HepG2 (cell line): ENCODE measurements around the gene AP1M2. TPM values are rescaled to one million over a fixed set of nuclear protein-coding genes. Genes with fewer than 3 reads are reported as not detected.
A peak's percentile ranks its signal among the peaks of the same experiment; 100 is the strongest.

Experiments
- ATAC-seq: fragments of 200-7000 bp; cut with Tn5 transposase; 3 replicates; pipeline ENCODE4 v1.9.1; 2020; ENCODE audit warnings: mild to moderate bottlenecking, moderate library complexity
- BruUV-seq: library from RNA; stranded (reverse); fragments of 400-500 nt; replicated peaks from 2 replicates; lab custom pipeline; 2021; lab: Mats Ljungman, UMichigan
- CTCF ChIA-PET: fragments of 300-600 bp; formaldehyde crosslinking; extraction: SDS; loops from one replicate; lab custom pipeline; 2021; ENCODE audit warnings: low total read pairs, inconsistent platforms, low intra/inter-chr PET ratio; lab: Yijun Ruan, JAX
- POLR2A ChIA-PET: fragments of 350-600 bp; sonication (Branson Sonifier 250); formaldehyde crosslinking; loops from one replicate; lab custom pipeline; 2020; ENCODE audit warnings: antibody characterized with exemption, inconsistent platforms; lab: Yijun Ruan, JAX
- DNase-seq: peaks from one replicate; pipeline ENCODE4 v3.0.0-alpha.2; 2015; ENCODE audit warnings: low spot score
- FAIRE-seq: peaks from 3 replicates; lab custom pipeline; 2011; peaks lifted over from hg19 to GRCh38; lab: Jason Lieb, UNC
- H2AFZ ChIP-seq: one replicate; pipeline ENCODE4 v1.6.1; 2011; ENCODE audit warnings: low read length, inconsistent platforms
- H3K27ac ChIP-seq: fragments of 300-600 bp; 3 replicates; pipeline ENCODE4 v1.8.0; 2011; ENCODE audit warnings: mixed run types, mild to moderate bottlenecking, mixed read lengths, low read length, inconsistent platforms; ENCODE audit not compliant: insufficient read depth; ENCODE audit errors: extremely low read length
- H3K27me3 ChIP-seq, 2 experiments: fragments of 200-600 bp in 1 of 2; 2 replicates in 1 of 2; 3 replicates in 1 of 2; pipeline versions ENCODE4 v1.6.0 to v1.8.0; 2011; ENCODE audit warnings: low read length in 2 of 2, mild to moderate bottlenecking in 2 of 2, moderate library complexity in 2 of 2, inconsistent platforms in 1 of 2; ENCODE audit not compliant: insufficient read depth in 2 of 2, control insufficient read depth in 1 of 2
- H3K36me3 ChIP-seq, 2 experiments: fragments of 200-600 bp in 1 of 2; replicated peaks in 1 of 2; 2 replicates in 1 of 2; 3 replicates in 1 of 2; pipeline versions ENCODE4 v1.5.1 to v1.8.0; 2011; ENCODE audit warnings: low read length in 2 of 2, inconsistent platforms in 1 of 2; ENCODE audit not compliant: insufficient read depth in 2 of 2, control insufficient read depth in 1 of 2
- H3K4me1 ChIP-seq: 2 replicates; pipeline ENCODE4 v1.5.1; 2012; ENCODE audit warnings: low read length, inconsistent platforms; ENCODE audit not compliant: insufficient read depth
- H3K4me2 ChIP-seq: 2 replicates; pipeline ENCODE4 v1.6.0; 2011; ENCODE audit warnings: low read depth, low read length, inconsistent platforms
- H3K4me3 ChIP-seq, 3 experiments: fragments of 200-600 bp in 1 of 3; sonication (generic), shearing (Covaris generic) in 1 of 3; replicated peaks in 1 of 3; 2 replicates each; pipeline ENCODE4 v1.5.1; 2011 to 2016; ENCODE audit warnings: low read length in 3 of 3, inconsistent platforms in 2 of 3, low read depth in 2 of 3, mild to moderate bottlenecking in 2 of 3, control low read depth in 1 of 3, mixed read lengths in 1 of 3; ENCODE audit not compliant: insufficient read depth in 1 of 3
- H3K79me2 ChIP-seq: one replicate; pipeline ENCODE4 v1.6.1; 2011; ENCODE audit warnings: low read length, inconsistent platforms; ENCODE audit not compliant: insufficient read depth
- H3K9ac ChIP-seq: 2 replicates; pipeline ENCODE4 v1.6.0; 2011; ENCODE audit warnings: mild to moderate bottlenecking, low read depth, low read length, inconsistent platforms; ENCODE audit not compliant: insufficient read depth
- H3K9me3 ChIP-seq: 2 replicates; pipeline ENCODE4 v1.5.1; 2012; ENCODE audit warnings: mild to moderate bottlenecking, low read length
- H4K20me1 ChIP-seq: 2 replicates; pipeline ENCODE4 v1.6.0; 2011; ENCODE audit warnings: inconsistent platforms, mild to moderate bottlenecking, low read length, moderate library complexity; ENCODE audit not compliant: insufficient read depth
- AGO2 ChIP-seq: fragments of 200-400 bp; formaldehyde crosslinking; optimal IDR thresholded peaks from 2 replicates; pipeline ENCODE3; 2017; ENCODE audit warnings: mild to moderate bottlenecking, low read depth, low read length, moderate library complexity
- HNRNPLL ChIP-seq: fragments of 200-400 bp; formaldehyde crosslinking; IDR thresholded peaks from 2 replicates; pipeline ENCODE4 v1.6.1; 2017; ENCODE audit warnings: mild to moderate bottlenecking, low read depth, low read length; ENCODE audit not compliant: poor library complexity, severe bottlenecking
- KLF9 ChIP-seq: IDR thresholded peaks from 2 replicates; pipeline ENCODE4 v1.6.1; 2016; ENCODE audit warnings: low read depth
- KMT2B ChIP-seq: IDR thresholded peaks from 2 replicates; pipeline ENCODE4 v1.6.1; 2016; ENCODE audit warnings: missing genetic modification reagents, missing compliant biosample characterization
- RBFOX2 ChIP-seq: fragments of 200-400 bp; formaldehyde crosslinking; IDR thresholded peaks from 2 replicates; pipeline ENCODE4 v1.6.1; 2017; ENCODE audit warnings: low read depth, mild to moderate bottlenecking, low read length
- ZFP82 ChIP-seq: sonication (generic); formaldehyde crosslinking; IDR thresholded peaks from 2 replicates; pipeline ENCODE4 v1.5.1; 2020; ENCODE audit warnings: mild to moderate bottlenecking, missing genetic modification reagents, borderline replicate concordance
- ZFY ChIP-seq: sonication (generic); formaldehyde crosslinking; IDR thresholded peaks from 2 replicates; pipeline ENCODE4 v1.4.0; 2020; ENCODE audit warnings: missing genetic modification reagents
- WGBS: methylation state at CpG from one replicate; pipeline ENCODE4 v1.1.6; 2017; ENCODE audit warnings: low lambda C conversion rate; 5-methylcytosine and 5-hydroxymethylcytosine counted together
- in situ Hi-C: cut with HindIII; loops from 2 replicates; pipeline ENCODE4 v1.10.0; 2017; ENCODE audit warnings: low pct_unique_long_range_greater_than_20kb; ENCODE audit not compliant: extremely low pct_ligation_motif_present
- intact Hi-C: fragments of 100-400 bp; cut with micrococcal nuclease; formaldehyde crosslinking; loops from one replicate; pipeline ENCODE4 v1.10.0; 2022; ENCODE audit not compliant: unreplicated experiment
- polyA plus RNA-seq, 8 experiments: library from polyadenylated mRNA; depleted of rRNA in 3 of 8; stranded (reverse) in 7 of 8; unstranded in 1 of 8; fragments of >200 nt; fragmentation: Illumina TruSeq in 4 of 8; extraction: Trizol in 4 of 8; gene quantifications; 2 replicates each; pipeline versions ENCODE4 v1.2.1 to v1.2.3, GENCODE V29; 2011 to 2016; ENCODE audit warnings: low read depth in 4 of 8, missing spikeins in 1 of 8, mixed read lengths in 1 of 8; ENCODE audit not compliant: insufficient read depth in 1 of 8
- total RNA-seq, 5 experiments: library from RNA; depleted of rRNA; stranded (reverse); fragments of >200 nt; fragmentation: Illumina TruSeq; extraction: Trizol; gene quantifications; 2 replicates each; pipeline ENCODE4 v1.2.3, GENCODE V29; 2016; ENCODE audit warnings: low read depth in 1 of 5
- TF ChIP-seq, protein P1 (sequence below), 2 experiments: fragments of 450-650 bp in 1 of 2; sonication (generic) in 1 of 2; formaldehyde crosslinking; IDR thresholded peaks; 2 replicates each; pipeline versions ENCODE4 v1.5.0 to v1.8.0; 2020 to 2022; ENCODE audit warnings: mild to moderate bottlenecking in 1 of 2, missing genetic modification reagents in 1 of 2
- TF ChIP-seq, protein P2 (sequence below): IDR thresholded peaks from 2 replicates; pipeline ENCODE4 v1.6.1; 2018; ENCODE audit warnings: missing genetic modification reagents, mild to moderate bottlenecking, missing compliant biosample characterization
- TF ChIP-seq, protein P3 (sequence below): sonication (generic); formaldehyde crosslinking; IDR thresholded peaks from 2 replicates; pipeline ENCODE4 v1.8.0; 2022; ENCODE audit warnings: mild to moderate bottlenecking, missing genetic modification reagents, moderate library complexity
- TF ChIP-seq, protein P4 (sequence below): sonication (generic); formaldehyde crosslinking; IDR thresholded peaks from 2 replicates; pipeline ENCODE4 v1.4.0; 2020; ENCODE audit warnings: missing genetic modification reagents

AP1M2 gene
- total and polyA plus RNA-seq, 2 of the 13 experiments (the other 11 are each of a cell fraction or from before 2014, with no cell fraction given): 6.3 to 76.8 TPM

DNA sequence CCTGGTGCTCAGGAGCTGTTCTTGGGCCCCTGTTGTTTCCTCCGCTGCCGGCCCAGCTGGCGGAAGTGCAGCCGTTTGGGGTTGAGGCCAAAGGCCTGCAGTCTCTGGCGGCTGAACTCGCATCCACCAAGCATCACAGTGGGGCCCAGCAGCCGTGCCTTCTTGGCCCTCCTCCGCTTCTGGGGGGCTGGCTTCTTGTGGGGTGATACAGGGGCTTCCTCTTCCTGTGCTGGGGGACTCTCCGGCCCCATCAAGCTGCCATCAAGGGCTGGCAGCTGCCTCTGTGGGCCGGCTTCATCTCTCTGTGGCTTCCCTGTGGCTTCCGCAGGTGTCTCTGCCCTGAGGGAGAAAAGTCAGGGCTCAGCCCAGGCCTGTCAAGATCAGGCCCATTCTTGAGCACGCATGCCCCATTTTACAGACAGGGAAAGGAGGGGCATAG, 33.1 kb downstream of the AP1M2 start:
- FAIRE-seq (no peak), ATAC-seq (no peak), DNase-seq (no peak)
- ChIA-PET POLR2A (interaction anchor here (1.1 to 1.9 kb wide), 3 partner anchors 11 to 27 kb away, joined by 3 to 4 read pairs (median 3); no protein-coding TSS in a partner anchor), CTCF (no interaction called here)
- H3K27ac ChIP-seq: no peak overlapping the region
- in situ Hi-C loops: no loop called here
- no peaks in the 10 kb centered on the region for H3K27me3 ChIP-seq
- TF ChIP-seq ZFY (CRISPR knock-in tag) (no peak), AGO2 (peak; percentile 71), KMT2B (no peak), ZFP82 (CRISPR knock-in tag) (no peak), KLF9 (CRISPR knock-in tag) (no peak), RBFOX2 (peak; percentile 40; the same call in 1 of the 2 replicates), HNRNPLL (no peak)
- TF ChIP-seq, protein P1, sequence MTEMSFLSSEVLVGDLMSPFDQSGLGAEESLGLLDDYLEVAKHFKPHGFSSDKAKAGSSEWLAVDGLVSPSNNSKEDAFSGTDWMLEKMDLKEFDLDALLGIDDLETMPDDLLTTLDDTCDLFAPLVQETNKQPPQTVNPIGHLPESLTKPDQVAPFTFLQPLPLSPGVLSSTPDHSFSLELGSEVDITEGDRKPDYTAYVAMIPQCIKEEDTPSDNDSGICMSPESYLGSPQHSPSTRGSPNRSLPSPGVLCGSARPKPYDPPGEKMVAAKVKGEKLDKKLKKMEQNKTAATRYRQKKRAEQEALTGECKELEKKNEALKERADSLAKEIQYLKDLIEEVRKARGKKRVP (CRISPR knock-in tag; IDR thresholded peaks at IDR 0.05): no peak
- TF ChIP-seq, protein P2, sequence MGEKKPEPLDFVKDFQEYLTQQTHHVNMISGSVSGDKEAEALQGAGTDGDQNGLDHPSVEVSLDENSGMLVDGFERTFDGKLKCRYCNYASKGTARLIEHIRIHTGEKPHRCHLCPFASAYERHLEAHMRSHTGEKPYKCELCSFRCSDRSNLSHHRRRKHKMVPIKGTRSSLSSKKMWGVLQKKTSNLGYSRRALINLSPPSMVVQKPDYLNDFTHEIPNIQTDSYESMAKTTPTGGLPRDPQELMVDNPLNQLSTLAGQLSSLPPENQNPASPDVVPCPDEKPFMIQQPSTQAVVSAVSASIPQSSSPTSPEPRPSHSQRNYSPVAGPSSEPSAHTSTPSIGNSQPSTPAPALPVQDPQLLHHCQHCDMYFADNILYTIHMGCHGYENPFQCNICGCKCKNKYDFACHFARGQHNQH (CRISPR knock-in tag): no peak
- TF ChIP-seq, protein P3, sequence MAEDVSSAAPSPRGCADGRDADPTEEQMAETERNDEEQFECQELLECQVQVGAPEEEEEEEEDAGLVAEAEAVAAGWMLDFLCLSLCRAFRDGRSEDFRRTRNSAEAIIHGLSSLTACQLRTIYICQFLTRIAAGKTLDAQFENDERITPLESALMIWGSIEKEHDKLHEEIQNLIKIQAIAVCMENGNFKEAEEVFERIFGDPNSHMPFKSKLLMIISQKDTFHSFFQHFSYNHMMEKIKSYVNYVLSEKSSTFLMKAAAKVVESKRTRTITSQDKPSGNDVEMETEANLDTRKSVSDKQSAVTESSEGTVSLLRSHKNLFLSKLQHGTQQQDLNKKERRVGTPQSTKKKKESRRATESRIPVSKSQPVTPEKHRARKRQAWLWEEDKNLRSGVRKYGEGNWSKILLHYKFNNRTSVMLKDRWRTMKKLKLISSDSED (CRISPR knock-in tag): no peak
- TF ChIP-seq, protein P4, sequence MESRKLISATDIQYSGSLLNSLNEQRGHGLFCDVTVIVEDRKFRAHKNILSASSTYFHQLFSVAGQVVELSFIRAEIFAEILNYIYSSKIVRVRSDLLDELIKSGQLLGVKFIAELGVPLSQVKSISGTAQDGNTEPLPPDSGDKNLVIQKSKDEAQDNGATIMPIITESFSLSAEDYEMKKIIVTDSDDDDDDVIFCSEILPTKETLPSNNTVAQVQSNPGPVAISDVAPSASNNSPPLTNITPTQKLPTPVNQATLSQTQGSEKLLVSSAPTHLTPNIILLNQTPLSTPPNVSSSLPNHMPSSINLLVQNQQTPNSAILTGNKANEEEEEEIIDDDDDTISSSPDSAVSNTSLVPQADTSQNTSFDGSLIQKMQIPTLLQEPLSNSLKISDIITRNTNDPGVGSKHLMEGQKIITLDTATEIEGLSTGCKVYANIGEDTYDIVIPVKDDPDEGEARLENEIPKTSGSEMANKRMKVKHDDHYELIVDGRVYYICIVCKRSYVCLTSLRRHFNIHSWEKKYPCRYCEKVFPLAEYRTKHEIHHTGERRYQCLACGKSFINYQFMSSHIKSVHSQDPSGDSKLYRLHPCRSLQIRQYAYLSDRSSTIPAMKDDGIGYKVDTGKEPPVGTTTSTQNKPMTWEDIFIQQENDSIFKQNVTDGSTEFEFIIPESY: peak; percentile 61; the same call in 1 of the 2 replicates
- intact Hi-C loops: no loop called here
- H3K9me3 ChIP-seq: no peaks in the 10 kb centered on the region
- no peak overlapping the region for H3K4me3 ChIP-seq
- H3K4me2 ChIP-seq: no peak overlapping the region
- H3K9ac ChIP-seq: no peak overlapping the region
- 94% methylated on average over 3 of the region's 12 CpGs for WGBS
- H4K20me1 ChIP-seq: no peaks in the 10 kb centered on the region
- H2AFZ ChIP-seq: no peak overlapping the region
- H3K79me2 ChIP-seq: no peaks in the 10 kb centered on the region
- BruUV-seq: no TSS peak
- H3K4me1 ChIP-seq: no peaks in the 10 kb centered on the region
- peaks cover 15 to 66% of the 10 kb centered on the region in 2 experiments for H3K36me3 ChIP-seq
